Loucy (cell line): ENCODE data around the gene GMPPB.

ENCODE experiments used
- H2AFZ ChIP-seq: fragments of 200-600 bp; sonication (generic); 2 replicates; pipeline ENCODE4 v1.6.0; 2016; ENCODE audit warnings: antibody characterized with exemption, mild to moderate bottlenecking, low read length, moderate library complexity
- H3F3A ChIP-seq: fragments of 200-600 bp; 2 replicates; pipeline ENCODE4 v1.6.0; 2016; ENCODE audit warnings: antibody characterized with exemption, low read depth, mild to moderate bottlenecking
- H3K27me3 ChIP-seq: fragments of 200-600 bp; sonication (generic); 2 replicates; pipeline ENCODE4 v1.6.1; 2014; ENCODE audit warnings: low read length, mild to moderate bottlenecking; ENCODE audit not compliant: insufficient read depth, poor library complexity, severe bottlenecking
- H3K36me3 ChIP-seq: fragments of 200-600 bp; sonication (generic); 2 replicates; pipeline ENCODE4 v1.6.1; 2016; ENCODE audit warnings: low read length; ENCODE audit not compliant: insufficient read depth
- H3K4me1 ChIP-seq: fragments of 200-600 bp; sonication (generic); 2 replicates; pipeline ENCODE4 v1.5.1; 2014; ENCODE audit warnings: low read length, mild to moderate bottlenecking; ENCODE audit not compliant: insufficient read depth, poor library complexity, severe bottlenecking
- H3K4me2 ChIP-seq: fragments of 200-600 bp; sonication (generic); 2 replicates; pipeline ENCODE4 v1.6.0; 2014; ENCODE audit warnings: antibody characterized with exemption, low read length, low read depth, mild to moderate bottlenecking; ENCODE audit not compliant: poor library complexity, severe bottlenecking
- H3K4me3 ChIP-seq: fragments of 200-600 bp; sonication (generic); 2 replicates; pipeline ENCODE4 v1.5.1; 2014; ENCODE audit warnings: low read length, mild to moderate bottlenecking, mixed read lengths; ENCODE audit not compliant: poor library complexity, severe bottlenecking
- H3K79me2 ChIP-seq: fragments of 200-600 bp; sonication (generic); 2 replicates; pipeline ENCODE4 v1.6.1; 2014; ENCODE audit warnings: low read length; ENCODE audit not compliant: insufficient read depth
- H3K9ac ChIP-seq: fragments of 200-600 bp; sonication (generic); 2 replicates; pipeline ENCODE4 v1.6.0; 2014; ENCODE audit warnings: mild to moderate bottlenecking, low read depth, low read length, moderate library complexity; ENCODE audit not compliant: poor library complexity, severe bottlenecking
- H3K9me2 ChIP-seq: fragments of 200-600 bp; sonication (generic); replicated peaks from 2 replicates; pipeline ENCODE4 v1.6.1; 2016; ENCODE audit warnings: low read depth, low read length, mixed read lengths
- H3K9me3 ChIP-seq: fragments of 200-600 bp; sonication (generic); 2 replicates; pipeline ENCODE4 v1.6.1; 2014; ENCODE audit warnings: mild to moderate bottlenecking, antibody characterized with exemption, low read length, low read depth; ENCODE audit not compliant: insufficient read depth
- H4K20me1 ChIP-seq: fragments of 200-600 bp; sonication (generic); 2 replicates; pipeline ENCODE4 v1.6.0; 2014; ENCODE audit warnings: antibody characterized with exemption, low read length, mild to moderate bottlenecking; ENCODE audit not compliant: insufficient read depth, poor library complexity, severe bottlenecking
- CTCF ChIP-seq: fragments of 200-600 bp; sonication (generic); conservative IDR thresholded peaks from 2 replicates; pipeline ENCODE4 v1.5.1; 2014; ENCODE audit warnings: mild to moderate bottlenecking, antibody characterized with exemption, low read length
- EZH2phosphoT487 ChIP-seq: fragments of 200-600 bp; IDR thresholded peaks from 2 replicates; pipeline ENCODE4 v1.6.1; 2018; ENCODE audit warnings: antibody characterized with exemption, mild to moderate bottlenecking, moderate library complexity, borderline replicate concordance

Gene GMPPB

GRCh38 chr3:49721596-49721895 is 2.2 kb downstream of the GMPPB start:
- peaks cover 19% of the 10 kb centered on the region for H3K79me2 ChIP-seq
- no peaks in the 10 kb centered on the region for H3F3A ChIP-seq
- no peaks in the 10 kb centered on the region for H3K9me3 ChIP-seq
- no peak overlapping the region for H3K9ac ChIP-seq
- peaks cover 14% of the 10 kb centered on the region for H4K20me1 ChIP-seq
- H3K4me1 ChIP-seq, result peaks cover 17% of the 10 kb centered on the region
- TF ChIP-seq CTCF (no peak), EZH2phosphoT487 (no peak)
- H2AFZ ChIP-seq, result no peak overlapping the region
- H3K4me3 ChIP-seq, result no peak overlapping the region
- H3K9me2 ChIP-seq, result no peaks in the 10 kb centered on the region
- H3K27me3 ChIP-seq, result no peaks in the 10 kb centered on the region
- H3K4me2 ChIP-seq, result no peak overlapping the region
- H3K36me3 ChIP-seq, result peaks cover 12% of the 10 kb centered on the region; the same call in 1 of the 2 replicates

- Histone ChIP-seq H3K4me3 (no peak overlapping the region), H3K9me3 (no peaks in the 10 kb centered on the region), H3K36me3 (peaks cover 12% of the 10 kb centered on the region; the same call in 1 of the 2 replicates), H3K79me2 (peaks cover 19% of the 10 kb centered on the region), H3F3A (no peaks in the 10 kb centered on the region), H4K20me1 (peaks cover 14% of the 10 kb centered on the region), H3K4me2 (no peak overlapping the region), H3K9ac (no peak overlapping the region), H2AFZ (no peak overlapping the region), H3K4me1 (peaks cover 17% of the 10 kb centered on the region), H3K9me2 (no peaks in the 10 kb centered on the region), H3K27me3 (no peaks in the 10 kb centered on the region)
- TF ChIP-seq CTCF (no peak), EZH2phosphoT487 (no peak)
These were observed 2.7 kb downstream of the GMPPB start for GRCh38 chr3:49720855-49721595.

GRCh38 chr3:49719214-49719884 is 4.4 kb downstream of the GMPPB start, which contains the start of gene AMIGO3:
Gene AMIGO3, minus strand, starts transcription at chr3:49719684. Its CDS starts 219 bp downstream, at chr3:49719465.
- Histone ChIP-seq H3K4me2 (peak within 1 kb of the TSS; percentile 71), H3K4me1 (peaks cover 14% of the 10 kb centered on the region), H3K27me3 (no peaks in the 10 kb centered on the region), H3K79me2 (peaks cover 19% of the 10 kb centered on the region), H3K4me3 (peak within 1 kb of the TSS; percentile 71), H3K9me2 (no peaks in the 10 kb centered on the region), H3K9me3 (no peaks in the 10 kb centered on the region), H3K9ac (peak within 1 kb of the TSS; percentile 41), H3K36me3 (peaks cover 12% of the 10 kb centered on the region; the same call in 1 of the 2 replicates), H3F3A (no peaks in the 10 kb centered on the region), H4K20me1 (peaks cover 14% of the 10 kb centered on the region), H2AFZ (peak within 1 kb of the TSS; percentile 14; the same call in 1 of the 2 replicates)
- no peak for TF ChIP-seq EZH2phosphoT487
- TF ChIP-seq CTCF, result peak; percentile 58
